Measurements from ENCODE around the gene IL34. TPM values are rescaled to one million over a fixed set of nuclear protein-coding genes. Genes with fewer than 3 reads are reported as not detected.
A peak's percentile ranks its signal among the peaks of the same experiment; 100 is the strongest.

The IL34 gene
- total and polyA plus RNA-seq, 2 of the 13 experiments (the other 11 are each of a cell fraction or from before 2014, with no cell fraction given) = 1.2 to 1.3 TPM

- TF ChIP-seq MAFK (conservative IDR thresholded peaks at IDR 0.05 in 1 of 2, IDR thresholded peaks at IDR 0.05 in 1 of 2; ENCODE audit: low read length in 2 of 2) (no peak), ZBTB2 (CRISPR knock-in tag; IDR thresholded peaks at IDR 0.05; ENCODE audit: low read depth) (no peak), ZNF709 (CRISPR knock-in tag; IDR thresholded peaks at IDR 0.05) (0 out of 2 replicates have a peak, but pooled peaks have one; percentile 93), ARNT2 (CRISPR knock-in tag; IDR thresholded peaks at IDR 0.05; ENCODE audit: low read depth) (peak; percentile 80), MYNN (CRISPR knock-in tag; IDR thresholded peaks at IDR 0.05; ENCODE audit: low read depth) (0 out of 2 replicates have a peak, but pooled peaks have one; percentile 23), CREBL2 (CRISPR knock-in tag; IDR thresholded peaks at IDR 0.05; ENCODE audit: borderline replicate concordance) (no peak; the same call in 1 of the 2 replicates), MEIS2 (CRISPR knock-in tag; IDR thresholded peaks at IDR 0.05) (peak; percentile 88; the same call in 1 of the 2 replicates), DNMT1 (CRISPR knock-in tag; IDR thresholded peaks at IDR 0.05) (peak; percentile 90; the same call in 1 of the 2 replicates), ZNF83 (CRISPR knock-in tag; IDR thresholded peaks at IDR 0.05; ENCODE audit: borderline replicate concordance) (0 out of 2 replicates have a peak, but pooled peaks have one; percentile 15), HOXA9 (CRISPR knock-in tag; IDR thresholded peaks at IDR 0.05; ENCODE audit: borderline replicate concordance) (no peak), ARID4A (CRISPR knock-in tag; IDR thresholded peaks at IDR 0.05; ENCODE audit: borderline replicate concordance) (peak; percentile 64; the same call in 1 of the 2 replicates), ZNF609 (CRISPR knock-in tag; IDR thresholded peaks at IDR 0.05; ENCODE audit: borderline replicate concordance) (peak; percentile 53; the same call in 1 of the 2 replicates)
Measured at GRCh38 chr16:70681382-70682238, 35.3 kb downstream of the IL34 start (continued).
